ENCODE results near the gene PRKAG2. TPM values are rescaled to one million over a fixed set of nuclear protein-coding genes. Genes with fewer than 3 reads are reported as not detected.

Gene PRKAG2
- polyA plus RNA-seq, 3 donors, result 29.2 to 59.8 (median 30.9) TPM

- no CpG with 5 or more reads among the region's 9 CpGs for WGBS (ENCODE audit: insufficient coverage)
- Histone ChIP-seq H3K79me2 (ENCODE audit: insufficient read depth, low read length) (no peaks in the 10 kb centered on the region), H4K20me1 (ENCODE audit: insufficient read depth, low read length) (peaks cover 3% of the 10 kb centered on the region), H3K36me3 (replicated peaks in 1 of 2; ENCODE audit: control insufficient read depth in 1 of 2, insufficient read depth in 2 of 2, low read length in 2 of 2) (peaks cover 74 to 95% of the 10 kb centered on the region in 2 donors), H3K4me1 (ENCODE audit: control insufficient read depth in 1 of 2, insufficient read depth in 2 of 2, low read length in 2 of 2) (no peaks in the 10 kb centered on the region), H3K9ac (ENCODE audit: insufficient read depth, low read length, poor library complexity, severe bottlenecking) (no peak overlapping the region), H3K4me3 (replicated peaks in 1 of 3; ENCODE audit: low read depth in 2 of 3, low read length in 3 of 3) (no peak overlapping the region), H3K27ac (ENCODE audit: low read depth in 1 of 2, low read length in 2 of 2) (no peak overlapping the region), H3K9me3 (replicated peaks in 1 of 2; ENCODE audit: control insufficient read depth in 1 of 2, insufficient read depth in 1 of 2, low read length in 2 of 2) (no peaks in the 10 kb centered on the region), H3K27me3 (ENCODE audit: control insufficient read depth in 2 of 2, insufficient read depth in 2 of 2, low read length in 2 of 2) (no peaks in the 10 kb centered on the region), H2AFZ (ENCODE audit: insufficient read depth, low read depth, low read length, poor library complexity, severe bottlenecking) (no peak overlapping the region), H3K4me2 (replicated peaks; ENCODE audit: extremely low read depth, low read length, poor library complexity, severe bottlenecking) (no peak overlapping the region)
- intact Hi-C loops (cut with micrococcal nuclease), result no loop called here
- no peak for TF ChIP-seq CTCF (IDR thresholded peaks at IDR 0.05)
- H3K27me3 Mint-ChIP-seq (ENCODE audit: low read depth in 3 of 3), result no peaks in the 10 kb centered on the region
- no peak for DNase-seq
- H3K27ac Mint-ChIP-seq, result peak overlapping the region in 1 of 7 donors; percentile 7
- H3K4me1 Mint-ChIP-seq, result no peaks in the 10 kb centered on the region
- peaks cover 80 to 99% of the 10 kb centered on the region in 2 donors for H3K36me3 Mint-ChIP-seq
- H3K4me3 Mint-ChIP-seq, result no peak overlapping the region
- no peaks in the 10 kb centered on the region for H3K9me3 Mint-ChIP-seq
Measured at GRCh38 chr7:151560243-151560642, 316.7 kb downstream of the PRKAG2 start.

GRCh38 chr7:151559557-151560183 lies 317.2 kb downstream of the PRKAG2 start:
- H3K36me3 Mint-ChIP-seq, result peaks cover 78 to 96% of the 10 kb centered on the region in 2 donors
- intact Hi-C loops (cut with micrococcal nuclease), result no loop called here

More at GRCh38 chr7:151559557-151560183, 317.2 kb downstream of the PRKAG2 start:
- 95% methylated on average over 3 of the region's 5 CpGs for WGBS (ENCODE audit: insufficient coverage)
- H2AFZ ChIP-seq (ENCODE audit: insufficient read depth, low read depth, low read length, poor library complexity, severe bottlenecking), result no peak overlapping the region
- Mint-ChIP-seq H3K4me1 (no peaks in the 10 kb centered on the region), H3K27me3 (ENCODE audit: low read depth in 3 of 3) (no peaks in the 10 kb centered on the region), H3K27ac (no peak overlapping the region), H3K4me3 (no peak overlapping the region), H3K9me3 (no peaks in the 10 kb centered on the region)
- no peaks in the 10 kb centered on the region for H3K9me3 ChIP-seq (replicated peaks in 1 of 2; ENCODE audit: control insufficient read depth in 1 of 2, insufficient read depth in 1 of 2, low read length in 2 of 2)
- H3K79me2 ChIP-seq (ENCODE audit: insufficient read depth, low read length), result no peaks in the 10 kb centered on the region
- no peaks in the 10 kb centered on the region for H3K27me3 ChIP-seq (ENCODE audit: control insufficient read depth in 2 of 2, insufficient read depth in 2 of 2, low read length in 2 of 2)
- H3K36me3 ChIP-seq (replicated peaks in 1 of 2; ENCODE audit: control insufficient read depth in 1 of 2, insufficient read depth in 2 of 2, low read length in 2 of 2), result peaks cover 71 to 93% of the 10 kb centered on the region in 2 donors
- H3K4me2 ChIP-seq (replicated peaks; ENCODE audit: extremely low read depth, low read length, poor library complexity, severe bottlenecking), result no peak overlapping the region
- no peak overlapping the region for H3K27ac ChIP-seq (ENCODE audit: low read depth in 1 of 2, low read length in 2 of 2)
- no peak overlapping the region for H3K4me3 ChIP-seq (replicated peaks in 1 of 3; ENCODE audit: low read depth in 2 of 3, low read length in 3 of 3)
- no peak for TF ChIP-seq CTCF (IDR thresholded peaks at IDR 0.05)
- H3K4me1 ChIP-seq (ENCODE audit: control insufficient read depth in 1 of 2, insufficient read depth in 2 of 2, low read length in 2 of 2), result no peaks in the 10 kb centered on the region
- no peak for DNase-seq
- H3K9ac ChIP-seq (ENCODE audit: insufficient read depth, low read length, poor library complexity, severe bottlenecking), result no peak overlapping the region
- peaks cover 3% of the 10 kb centered on the region for H4K20me1 ChIP-seq (ENCODE audit: insufficient read depth, low read length)
